T-cell (primary cell): ENCODE measurements around the gene GALNT14. TPM values are rescaled to one million over a fixed set of nuclear protein-coding genes. Genes with fewer than 3 reads are reported as not detected.

Source experiments
- ATAC-seq, 4 experiments: fragments of 200-7000 bp in 3 of 4; fragments of 150-1000 bp in 1 of 4; cut with Tn5 transposase; replicated peaks in 1 of 4; 1 replicate in 3 of 4; 2 replicates in 1 of 4; pipeline ENCODE4 v1.10.0; 2021; ENCODE audit warnings: moderate library complexity in 3 of 4, mild to moderate bottlenecking in 2 of 4, moderate number of reproducible peaks in 1 of 4
- CTCF ChIA-PET, 2 donors: fragments of 300-600 bp; sonication (Branson Sonifier 250); formaldehyde crosslinking; loops; one replicate each; lab custom pipeline; 2022; ENCODE audit warnings: antibody characterized with exemption in 2 of 2; lab: Charles Lee
- POLR2A ChIA-PET, 2 donors: fragments of 300-600 bp; sonication (Branson Sonifier 250); formaldehyde crosslinking; loops; one replicate each; lab custom pipeline; 2022; ENCODE audit warnings: antibody characterized with exemption in 2 of 2; lab: Charles Lee
- DNase-seq, 35 experiments: peaks; one replicate each; pipeline versions ENCODE4 v3.0.0 to v3.0.0-alpha.2; 2013 to 2023
- H3K27ac ChIP-seq: one replicate; pipeline ENCODE4 v1.5.1; 2013; ENCODE audit warnings: low read length
- H3K27me3 ChIP-seq, 2 experiments: replicated peaks in 1 of 2; 1 replicate in 1 of 2; 2 replicates in 1 of 2; pipeline versions ENCODE4 v1.6.1 to v1.7.0; 2013; ENCODE audit warnings: low read length in 1 of 2, mixed read lengths in 1 of 2; ENCODE audit not compliant: control insufficient read depth in 2 of 2, insufficient read depth in 2 of 2; ENCODE audit errors: extremely low read depth in 1 of 2
- H3K36me3 ChIP-seq, 2 donors: 1 replicate in 1 of 2; 2 replicates in 1 of 2; pipeline versions ENCODE4 v1.6.1 to v1.7.0; 2013; ENCODE audit warnings: low read length in 1 of 2; ENCODE audit not compliant: control insufficient read depth in 2 of 2, insufficient read depth in 1 of 2; ENCODE audit errors: extremely low read depth in 1 of 2
- H3K4me1 ChIP-seq, 2 experiments: 1 replicate in 1 of 2; 2 replicates in 1 of 2; pipeline versions ENCODE4 v1.6.1 to v1.7.0; 2013; ENCODE audit warnings: low read length in 2 of 2, mixed read lengths in 1 of 2; ENCODE audit not compliant: insufficient read depth in 2 of 2, control insufficient read depth in 1 of 2; ENCODE audit errors: extremely low read depth in 1 of 2
- H3K4me3 ChIP-seq, 2 donors: 1 replicate in 1 of 2; 2 replicates in 1 of 2; pipeline versions ENCODE4 v1.5.1 to v1.7.0; 2013; ENCODE audit warnings: mild to moderate bottlenecking in 2 of 2, low read length in 1 of 2, moderate library complexity in 1 of 2; ENCODE audit not compliant: control insufficient read depth in 1 of 2; ENCODE audit errors: extremely low read depth in 1 of 2
- H3K9me3 ChIP-seq: 2 replicates; pipeline ENCODE4 v1.7.0; 2013
- H3K27ac Mint-ChIP-seq, 2 donors: one replicate each; pipeline ENCODE4 v1.8.0; 2020 to 2021; ENCODE audit warnings: mild to moderate bottlenecking in 2 of 2, mixed read lengths in 2 of 2
- H3K27me3 Mint-ChIP-seq, 2 donors: one replicate each; pipeline ENCODE4 v1.8.0; 2021 to 2022; ENCODE audit warnings: mixed read lengths in 2 of 2
- H3K36me3 Mint-ChIP-seq: one replicate; pipeline ENCODE4 v1.8.0; 2021; ENCODE audit warnings: mixed read lengths
- H3K4me1 Mint-ChIP-seq, 3 donors: one replicate each; pipeline ENCODE4 v1.8.0; 2020 to 2022; ENCODE audit warnings: mixed read lengths in 3 of 3, mild to moderate bottlenecking in 1 of 3
- H3K4me3 Mint-ChIP-seq, 3 donors: one replicate each; pipeline ENCODE4 v1.8.0; 2020 to 2022; ENCODE audit warnings: mild to moderate bottlenecking in 3 of 3, mixed read lengths in 3 of 3, moderate library complexity in 3 of 3
- H3K9me3 Mint-ChIP-seq, 3 donors: one replicate each; pipeline ENCODE4 v1.8.0; 2020 to 2022; ENCODE audit warnings: mixed read lengths in 3 of 3
- whole genome bisulfite sequencing: methylation state at CpG from one replicate; pipeline ENCODE4 v1.1.5; 2013; ENCODE audit warnings: missing lambda C conversion rate; ENCODE audit not compliant: insufficient coverage; 5-methylcytosine and 5-hydroxymethylcytosine counted together
- total RNA-seq, 35 experiments: library from RNA in 6 of 35; stranded (reverse) in 6 of 35; fragments of 120-200 nt in 1 of 35; gene quantifications; one replicate each; pipeline versions ENCODE4 v1.2.1 to v1.2.4 and lab custom pipeline; 2013 to 2026

Gene GALNT14
- total RNA-seq, 5 donors from 2014 or later (not counting 1 experiment from before 2014, with no cell fraction given), result 0.29 to 0.38 TPM; not detected in 3

DNA sequence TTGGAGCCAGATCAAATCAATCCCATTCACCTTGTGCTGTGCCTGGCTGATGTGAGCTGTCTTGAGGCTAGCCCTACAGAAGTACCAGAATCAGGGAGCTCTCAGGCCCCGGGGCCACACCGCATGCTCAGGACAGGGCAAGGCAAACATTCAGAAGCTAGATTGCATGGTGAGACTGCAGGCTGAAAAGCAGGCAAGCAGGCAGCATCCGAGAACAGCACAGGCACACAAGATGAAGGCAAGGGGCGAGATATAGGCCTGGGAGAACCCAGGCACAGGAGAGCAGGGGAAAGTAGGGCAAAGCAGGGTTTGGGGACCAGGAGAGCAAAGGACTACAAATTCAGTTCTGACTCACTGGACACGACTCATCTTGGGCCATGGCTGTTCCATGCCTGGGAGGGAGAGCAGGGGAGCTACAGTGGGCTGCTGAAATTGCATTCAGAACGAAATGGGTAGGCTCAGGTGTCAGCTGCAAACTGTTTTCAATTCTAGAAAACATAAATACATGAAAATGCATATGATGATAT lies 59.6 kb downstream of the GALNT14 start:
- CTCF ChIA-PET, result no interaction called here

DNA sequence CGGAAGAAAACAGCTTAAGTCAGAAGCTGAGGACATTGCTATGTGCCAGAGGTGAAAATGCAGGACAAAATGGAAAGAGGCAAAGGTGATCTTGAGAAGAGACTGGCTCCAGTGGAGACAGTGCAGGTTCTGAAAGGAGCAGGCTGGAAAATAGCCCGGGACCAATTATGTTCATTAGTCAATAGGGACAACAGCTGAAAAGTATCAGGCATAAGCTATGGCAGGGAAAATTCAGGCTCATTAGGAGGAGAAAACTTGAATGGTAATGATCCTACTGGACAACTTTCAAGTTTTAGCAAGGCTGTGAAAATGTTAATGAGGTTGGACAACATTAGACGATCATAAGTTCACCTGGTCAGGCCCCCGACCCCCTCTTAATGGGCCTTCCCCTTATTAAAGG lies 60.2 kb downstream of the GALNT14 start:
- POLR2A ChIA-PET, result no interaction called here
- Histone ChIP-seq H3K4me1 (no peaks in the 10 kb centered on the region), H3K4me3 (no peak overlapping the region), H3K36me3 (no peaks in the 10 kb centered on the region), H3K27me3 (peaks cover 0 to 11% of the 10 kb centered on the region in 2 experiments), H3K9me3 (no peaks in the 10 kb centered on the region), H3K27ac (no peak overlapping the region)
- DNase-seq (no peak), ATAC-seq (no peak)
- no peaks in the 10 kb centered on the region for H3K36me3 Mint-ChIP-seq
- no peak overlapping the region for H3K27ac Mint-ChIP-seq
- no peak overlapping the region for H3K4me3 Mint-ChIP-seq
- no peaks in the 10 kb centered on the region for H3K4me1 Mint-ChIP-seq
- CTCF ChIA-PET, result no interaction called here
- H3K27me3 Mint-ChIP-seq, result peaks cover 8 to 13% of the 10 kb centered on the region in 2 donors
- 67% methylated on average over 2 of the region's 4 CpGs for WGBS
- H3K9me3 Mint-ChIP-seq, result no peaks in the 10 kb centered on the region

More for the DNA sequence above, 59.6 kb downstream of the GALNT14 start:
- ATAC-seq, result no peak
- WGBS, result 75% methylated on average over 5 of the region's 6 CpGs
- POLR2A ChIA-PET, result no interaction called here
- H3K27ac Mint-ChIP-seq, result no peak overlapping the region
- H3K27ac ChIP-seq, result no peak overlapping the region
- no peaks in the 10 kb centered on the region for H3K4me1 Mint-ChIP-seq
- H3K9me3 ChIP-seq, result no peaks in the 10 kb centered on the region
- H3K9me3 Mint-ChIP-seq, result no peaks in the 10 kb centered on the region
- H3K4me3 Mint-ChIP-seq, result no peak overlapping the region
- no peaks in the 10 kb centered on the region for H3K36me3 ChIP-seq
- H3K36me3 Mint-ChIP-seq, result no peaks in the 10 kb centered on the region
- H3K4me3 ChIP-seq, result no peak overlapping the region
- no peaks in the 10 kb centered on the region for H3K4me1 ChIP-seq
- H3K27me3 Mint-ChIP-seq, result peaks cover 8 to 18% of the 10 kb centered on the region in 2 donors
- no peak for DNase-seq
- peaks cover 0 to 11% of the 10 kb centered on the region in 2 experiments for H3K27me3 ChIP-seq

DNA sequence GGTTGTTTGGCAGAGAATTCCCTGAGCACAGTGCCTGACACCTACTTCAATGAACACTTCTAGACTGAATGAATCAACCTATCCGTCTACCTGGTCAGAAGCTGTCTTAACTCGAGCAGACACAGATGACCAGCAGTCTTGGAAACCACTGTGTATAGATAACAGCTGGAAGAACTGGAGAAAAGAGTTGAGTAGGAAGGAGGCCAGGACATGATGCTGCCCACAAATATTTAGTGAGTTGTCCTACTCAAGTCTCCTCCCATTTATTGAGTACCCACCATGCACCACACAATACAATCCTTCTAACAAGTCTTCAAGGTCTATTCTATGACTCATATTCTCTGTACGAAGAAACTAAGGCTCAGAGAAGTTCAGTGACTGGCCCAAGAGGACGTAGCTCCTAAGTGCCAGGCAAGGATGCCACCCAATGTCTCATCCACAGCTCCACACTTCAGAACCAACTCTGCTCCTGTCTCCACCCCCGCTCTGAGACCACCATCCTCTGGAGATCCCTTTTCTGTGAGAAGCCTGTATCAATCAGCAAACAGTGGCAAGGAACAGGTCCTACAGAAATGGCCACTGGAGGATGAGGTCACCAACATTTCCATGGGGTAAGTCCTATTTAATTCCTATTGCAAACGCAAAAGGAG lies 62.2 kb downstream of the GALNT14 start:
- Histone ChIP-seq H3K9me3 (no peaks in the 10 kb centered on the region), H3K4me3 (no peak overlapping the region), H3K27me3 (peaks cover 0 to 11% of the 10 kb centered on the region in 2 experiments), H3K27ac (no peak overlapping the region), H3K36me3 (no peaks in the 10 kb centered on the region), H3K4me1 (no peaks in the 10 kb centered on the region)
- H3K9me3 Mint-ChIP-seq, result no peaks in the 10 kb centered on the region
- DNase-seq, result no peak
- H3K4me1 Mint-ChIP-seq, result no peaks in the 10 kb centered on the region
- H3K36me3 Mint-ChIP-seq, result no peaks in the 10 kb centered on the region
- 60% methylated on average over 2 of the region's 6 CpGs for WGBS
- H3K27ac Mint-ChIP-seq, result no peak overlapping the region
- ChIA-PET POLR2A (no interaction called here), CTCF (no interaction called here)
- no peak for ATAC-seq
- H3K27me3 Mint-ChIP-seq, result peaks cover 6 to 8% of the 10 kb centered on the region in 2 donors
- H3K4me3 Mint-ChIP-seq, result no peak overlapping the region

- 96% methylated on average over 7 of the region's 7 CpGs for WGBS
- Mint-ChIP-seq H3K4me3 (no peak overlapping the region), H3K4me1 (no peaks in the 10 kb centered on the region), H3K27me3 (peaks cover 6 to 8% of the 10 kb centered on the region in 2 donors), H3K9me3 (no peaks in the 10 kb centered on the region), H3K27ac (no peak overlapping the region), H3K36me3 (no peaks in the 10 kb centered on the region)
- Histone ChIP-seq H3K27ac (no peak overlapping the region), H3K4me3 (no peak overlapping the region), H3K27me3 (peaks cover 0 to 11% of the 10 kb centered on the region in 2 experiments), H3K4me1 (no peaks in the 10 kb centered on the region), H3K36me3 (no peaks in the 10 kb centered on the region), H3K9me3 (no peaks in the 10 kb centered on the region)
- ATAC-seq (no peak), DNase-seq (no peak)
- ChIA-PET CTCF (no interaction called here), POLR2A (no interaction called here)
Observed at GRCh38 chr2:31075431-31075830, 62.8 kb downstream of the GALNT14 start.

DNA sequence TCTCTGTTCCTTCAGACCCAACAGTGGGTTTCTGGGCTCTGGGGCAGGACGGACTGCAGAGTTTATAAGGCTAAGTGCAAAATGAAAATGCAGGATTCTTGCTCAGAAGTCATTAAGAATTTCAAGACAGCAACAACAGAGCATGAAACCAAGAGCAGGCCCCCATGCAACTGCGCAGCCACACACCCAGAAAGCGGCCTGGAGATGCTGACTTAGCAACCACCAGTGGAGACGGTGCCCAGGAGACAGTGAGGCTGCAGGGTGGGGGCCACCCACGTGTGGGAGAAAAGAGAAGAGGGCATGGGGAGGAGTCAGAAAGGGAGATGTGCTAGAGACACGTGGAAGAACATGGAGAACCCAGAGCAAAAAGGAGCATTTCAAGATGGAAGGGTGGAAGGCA lies 66.5 kb downstream of the GALNT14 start:
- H3K27ac Mint-ChIP-seq, result no peak overlapping the region
- no peaks in the 10 kb centered on the region for H3K36me3 Mint-ChIP-seq
- H3K4me3 Mint-ChIP-seq, result no peak overlapping the region
- POLR2A ChIA-PET, result no interaction called here
- no peaks in the 10 kb centered on the region for H3K9me3 ChIP-seq
- no peak overlapping the region for H3K4me3 ChIP-seq
- no peaks in the 10 kb centered on the region for H3K9me3 Mint-ChIP-seq
- no peak overlapping the region for H3K27ac ChIP-seq
- WGBS, result 55% methylated on average over 6 of the region's 6 CpGs
- CTCF ChIA-PET, result no interaction called here
- H3K4me1 ChIP-seq, result no peaks in the 10 kb centered on the region
- H3K4me1 Mint-ChIP-seq, result no peaks in the 10 kb centered on the region
- no peak for DNase-seq
- peaks cover 0 to 1% of the 10 kb centered on the region in 2 donors for H3K27me3 Mint-ChIP-seq
- H3K36me3 ChIP-seq, result no peaks in the 10 kb centered on the region
- no peak for ATAC-seq
- peaks cover 0 to 5% of the 10 kb centered on the region in 2 experiments for H3K27me3 ChIP-seq

- POLR2A ChIA-PET, result no interaction called here
- Histone ChIP-seq H3K4me1 (no peaks in the 10 kb centered on the region), H3K36me3 (no peaks in the 10 kb centered on the region), H3K27me3 (peaks cover 0 to 10% of the 10 kb centered on the region in 2 experiments), H3K9me3 (no peaks in the 10 kb centered on the region), H3K4me3 (no peak overlapping the region), H3K27ac (no peak overlapping the region)
- no peaks in the 10 kb centered on the region for H3K9me3 Mint-ChIP-seq
- peaks cover 0 to 1% of the 10 kb centered on the region in 2 donors for H3K27me3 Mint-ChIP-seq
- CTCF ChIA-PET, result no interaction called here
- no peaks in the 10 kb centered on the region for H3K4me1 Mint-ChIP-seq
- no peaks in the 10 kb centered on the region for H3K36me3 Mint-ChIP-seq
- no peak overlapping the region for H3K4me3 Mint-ChIP-seq
- no peak overlapping the region for H3K27ac Mint-ChIP-seq
- 96% methylated on average over 5 of the region's 8 CpGs for WGBS
- DNase-seq (no peak), ATAC-seq (no peak)
Observed at GRCh38 chr2:31070339-31071125, 67.7 kb downstream of the GALNT14 start.
